ENCODE data around the gene NCAPG.

NCAPG gene, protein sequence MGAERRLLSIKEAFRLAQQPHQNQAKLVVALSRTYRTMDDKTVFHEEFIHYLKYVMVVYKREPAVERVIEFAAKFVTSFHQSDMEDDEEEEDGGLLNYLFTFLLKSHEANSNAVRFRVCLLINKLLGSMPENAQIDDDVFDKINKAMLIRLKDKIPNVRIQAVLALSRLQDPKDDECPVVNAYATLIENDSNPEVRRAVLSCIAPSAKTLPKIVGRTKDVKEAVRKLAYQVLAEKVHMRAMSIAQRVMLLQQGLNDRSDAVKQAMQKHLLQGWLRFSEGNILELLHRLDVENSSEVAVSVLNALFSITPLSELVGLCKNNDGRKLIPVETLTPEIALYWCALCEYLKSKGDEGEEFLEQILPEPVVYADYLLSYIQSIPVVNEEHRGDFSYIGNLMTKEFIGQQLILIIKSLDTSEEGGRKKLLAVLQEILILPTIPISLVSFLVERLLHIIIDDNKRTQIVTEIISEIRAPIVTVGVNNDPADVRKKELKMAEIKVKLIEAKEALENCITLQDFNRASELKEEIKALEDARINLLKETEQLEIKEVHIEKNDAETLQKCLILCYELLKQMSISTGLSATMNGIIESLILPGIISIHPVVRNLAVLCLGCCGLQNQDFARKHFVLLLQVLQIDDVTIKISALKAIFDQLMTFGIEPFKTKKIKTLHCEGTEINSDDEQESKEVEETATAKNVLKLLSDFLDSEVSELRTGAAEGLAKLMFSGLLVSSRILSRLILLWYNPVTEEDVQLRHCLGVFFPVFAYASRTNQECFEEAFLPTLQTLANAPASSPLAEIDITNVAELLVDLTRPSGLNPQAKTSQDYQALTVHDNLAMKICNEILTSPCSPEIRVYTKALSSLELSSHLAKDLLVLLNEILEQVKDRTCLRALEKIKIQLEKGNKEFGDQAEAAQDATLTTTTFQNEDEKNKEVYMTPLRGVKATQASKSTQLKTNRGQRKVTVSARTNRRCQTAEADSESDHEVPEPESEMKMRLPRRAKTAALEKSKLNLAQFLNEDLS

DNA sequence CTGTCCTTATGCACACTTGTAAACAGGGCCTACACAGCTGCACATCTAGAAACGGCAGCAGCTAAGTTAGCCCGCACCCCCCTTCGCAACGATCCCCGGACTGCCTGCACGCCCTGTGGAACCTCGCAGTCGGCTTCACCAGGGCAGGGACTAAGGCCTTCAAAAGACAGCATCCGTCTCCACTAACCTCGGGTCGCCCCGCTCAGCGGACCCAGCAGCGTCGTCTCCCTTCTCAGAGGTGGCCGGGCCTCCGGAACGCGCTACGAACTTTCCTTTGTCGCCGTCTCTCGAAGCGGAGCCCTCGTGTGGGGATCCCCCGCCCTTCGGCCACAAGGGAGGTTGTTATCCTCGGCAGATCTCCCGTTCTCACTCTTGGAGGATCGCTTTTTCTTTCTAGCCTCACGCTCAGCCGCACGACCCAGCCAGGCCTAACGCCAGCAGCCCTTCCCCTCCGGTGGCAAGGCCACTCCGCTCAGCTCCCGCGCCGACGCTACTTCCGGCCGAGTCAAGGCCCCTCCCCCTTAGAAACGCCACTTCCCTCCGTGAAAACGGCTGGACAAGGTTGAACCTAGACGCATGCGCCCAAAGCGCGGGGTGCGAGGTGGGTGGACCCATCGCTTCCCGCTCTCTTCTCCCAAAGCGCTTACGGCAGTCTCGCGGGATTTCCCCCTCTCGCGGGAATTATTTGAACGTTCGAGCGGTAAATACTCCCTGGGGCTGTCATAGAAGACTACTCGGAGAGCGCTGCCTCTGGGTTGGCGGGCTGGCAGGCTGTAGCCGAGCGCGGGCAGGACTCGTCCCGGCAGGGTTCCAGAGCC, at the start of gene NCAPG, which contains the start of gene DCAF16:
Gene NCAPG, plus strand, starts transcription at position 720 of the 818 bp plus-strand sequence. CDS start 99 bp downstream, outside the sequence.
Gene DCAF16, minus strand, starts transcription at position 498 of the 818 bp plus-strand sequence. CDS start 6,616 bp downstream, outside the sequence.
- DNase-seq: peak; percentile 93

DNA sequence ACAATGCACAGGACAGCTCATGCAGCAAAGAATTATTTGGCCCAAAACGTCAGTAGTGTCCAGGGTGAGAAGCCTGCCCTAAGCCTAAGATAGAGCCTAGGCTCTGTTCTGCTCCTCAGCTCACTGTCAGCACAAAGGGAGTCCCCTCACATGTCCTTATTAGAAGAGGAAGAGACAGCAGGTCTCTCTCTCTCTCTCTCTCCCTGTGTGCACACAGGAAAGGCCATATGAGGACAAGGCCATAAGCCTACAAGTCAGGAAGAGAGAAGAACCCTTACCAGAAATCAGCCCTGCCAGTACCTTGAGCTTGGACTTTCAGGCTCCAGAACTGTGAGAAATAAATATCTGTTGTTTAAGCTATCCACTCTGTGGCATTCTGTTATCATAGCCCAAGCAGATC, 49.7 kb upstream of the NCAPG start:
- no peak for DNase-seq

DNA sequence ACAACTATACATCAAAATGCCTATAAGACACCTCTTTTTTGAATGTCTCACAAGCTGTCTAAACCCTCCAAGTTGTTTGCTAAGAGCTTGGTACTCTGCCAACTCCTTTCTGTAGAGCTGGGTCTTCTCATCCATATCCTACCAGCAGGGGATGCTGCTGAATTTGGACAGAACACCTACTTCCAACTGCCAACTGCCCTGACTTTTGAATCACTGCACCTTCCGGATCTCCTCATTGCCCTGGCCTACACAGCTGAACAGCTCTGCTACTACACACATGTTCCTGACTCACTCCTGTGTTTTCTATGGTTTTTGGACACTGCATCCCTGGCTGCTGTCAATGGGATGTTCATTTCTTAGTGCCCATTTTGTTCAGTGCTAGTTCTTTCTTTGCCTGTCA, 48.1 kb upstream of the NCAPG start:
- DNase-seq: peak; percentile 27

DNA sequence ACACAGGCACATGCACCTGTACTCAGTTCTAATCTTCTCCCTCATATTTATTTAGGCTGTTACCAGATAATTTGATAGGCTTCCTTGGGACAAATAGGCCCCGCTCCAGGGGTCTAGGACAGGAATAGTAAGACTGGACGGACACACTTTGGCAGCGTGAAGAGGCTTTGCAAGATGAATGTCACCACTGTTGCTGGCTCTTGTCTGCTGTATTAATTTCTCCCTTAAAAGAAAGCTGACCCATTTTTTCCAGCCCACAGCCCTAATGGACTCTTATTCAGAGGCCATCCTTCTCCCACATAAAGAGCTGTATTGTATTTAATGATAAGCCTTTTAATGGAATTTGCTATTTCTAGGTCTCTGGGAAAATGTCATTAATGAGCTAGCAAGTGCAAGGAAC, 47.4 kb upstream of the NCAPG start:
- DNase-seq: no peak

DNA sequence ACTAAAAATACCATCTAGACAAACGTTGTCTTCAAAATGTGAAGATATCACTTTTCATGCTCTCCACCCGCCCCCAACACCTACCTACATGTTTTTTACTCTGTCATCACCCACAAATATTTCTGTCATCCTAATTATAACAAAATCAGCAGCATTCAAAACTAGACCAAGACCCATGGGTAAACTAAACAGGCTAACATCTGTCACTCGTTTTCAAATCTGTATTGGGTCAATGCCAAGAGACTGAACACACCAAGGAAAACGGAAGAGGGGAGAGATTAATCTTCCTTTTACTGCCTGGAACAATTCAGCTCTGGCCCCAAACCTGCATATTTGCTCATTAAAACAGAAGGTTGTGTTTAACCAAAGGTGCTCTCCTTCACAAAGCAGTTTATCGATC, 46.8 kb upstream of the NCAPG start:
- peak; percentile 35 for DNase-seq

DNA sequence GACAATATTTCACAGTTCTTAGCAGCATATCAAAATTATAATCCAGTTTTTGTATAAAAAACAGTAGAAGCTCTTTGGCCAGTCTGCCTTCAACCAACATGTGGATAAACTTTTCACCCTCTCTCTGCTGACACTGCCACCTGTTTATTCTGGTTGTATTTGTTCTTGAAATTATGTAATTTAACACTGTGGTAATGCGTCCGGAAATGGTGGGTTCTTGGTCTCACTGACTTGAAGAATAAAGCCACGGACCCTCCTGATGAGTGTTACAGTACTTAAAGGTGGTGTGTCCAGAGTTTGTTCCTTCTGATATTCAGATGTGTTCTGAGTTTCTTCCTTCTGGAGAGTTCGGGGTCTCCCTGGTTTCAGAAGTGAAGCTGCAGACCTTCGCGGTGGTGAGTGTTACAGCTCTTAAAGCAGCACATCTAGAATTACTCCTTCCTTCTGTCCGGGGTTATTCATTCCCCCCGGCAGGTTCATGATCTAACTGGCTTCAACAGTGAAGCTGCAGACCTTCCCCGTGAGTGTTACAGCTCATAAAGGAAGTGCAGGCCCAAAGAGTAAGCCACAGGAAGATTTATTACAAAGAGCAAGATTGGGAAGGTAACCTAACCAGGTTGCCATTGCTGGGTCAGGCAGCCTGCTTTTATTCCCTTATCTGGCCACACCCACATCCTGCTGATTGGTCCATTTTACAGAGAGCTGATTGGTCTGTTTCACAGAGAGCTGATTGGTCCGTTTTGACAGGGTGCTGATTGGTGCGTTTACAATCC, 45.1 kb upstream of the NCAPG start:
- no peak for DNase-seq

DNA sequence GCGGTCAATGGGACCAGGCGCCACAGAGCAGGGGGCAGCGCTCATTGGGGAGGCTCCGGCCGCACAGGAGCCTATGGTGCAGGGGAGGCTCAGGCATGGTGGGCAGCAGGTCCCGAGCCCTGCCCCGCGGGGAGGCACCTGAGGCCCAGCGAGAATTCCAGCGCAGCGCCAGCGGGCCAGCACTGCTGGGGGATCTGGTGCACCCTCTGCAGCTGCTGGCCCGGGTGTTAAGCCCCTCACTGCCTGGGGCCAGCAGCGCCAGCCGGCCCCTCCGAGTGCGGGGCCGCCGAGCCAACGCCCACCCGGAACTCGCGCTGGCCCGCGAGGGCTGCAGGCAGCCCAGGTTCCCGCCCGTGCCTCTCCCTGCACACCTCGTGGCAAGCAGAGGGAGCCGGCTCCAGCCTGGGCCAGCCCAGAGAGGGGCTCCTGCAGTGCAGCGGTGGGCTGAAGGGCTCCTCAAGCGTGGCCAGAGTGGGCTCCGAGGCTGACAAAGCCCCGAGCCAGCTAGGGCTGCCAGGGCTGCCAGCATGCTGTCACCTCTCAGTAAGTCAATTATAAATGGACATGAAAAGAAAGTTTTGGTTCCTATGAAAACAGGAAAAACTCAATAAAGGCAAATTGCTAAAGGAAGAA, 43.8 kb upstream of the NCAPG start:
- DNase-seq: no peak

DNA sequence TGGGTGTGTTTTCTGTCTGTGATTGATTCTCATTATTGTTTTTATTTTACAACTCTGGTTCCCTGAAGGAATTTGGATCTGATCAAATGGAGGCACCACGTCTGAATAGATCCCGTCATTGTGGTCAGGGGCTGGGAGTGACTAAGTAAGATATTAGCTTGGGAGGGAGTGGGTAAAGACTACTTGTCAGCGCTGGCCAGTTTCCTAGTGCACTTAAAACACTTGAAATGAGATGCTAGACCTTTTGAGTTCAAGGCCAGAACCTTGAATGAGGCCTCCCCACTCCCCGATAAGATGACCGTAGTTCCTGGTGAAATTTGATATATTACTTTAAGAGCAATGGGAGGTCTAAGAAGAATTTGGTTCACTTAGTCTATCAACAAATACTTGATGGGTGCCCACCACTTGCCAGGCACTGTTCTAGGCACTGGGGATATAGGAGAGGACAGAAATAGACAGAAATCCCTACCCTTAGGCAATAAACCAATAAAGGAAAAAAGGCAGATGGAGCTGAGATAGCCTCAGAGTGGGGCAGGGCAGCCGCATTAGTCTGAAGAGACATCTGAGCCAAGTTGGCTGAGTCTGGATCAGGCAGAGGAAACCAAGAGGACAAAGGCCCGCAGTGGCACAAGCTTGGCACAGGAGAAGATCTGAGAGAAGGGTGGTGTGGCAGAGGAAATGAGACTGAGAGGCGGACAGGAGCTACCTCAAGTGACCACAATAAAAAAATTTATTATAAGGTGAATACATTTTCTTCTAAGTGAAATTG, 41.2 kb upstream of the NCAPG start:
- DNase-seq: no peak

DNA sequence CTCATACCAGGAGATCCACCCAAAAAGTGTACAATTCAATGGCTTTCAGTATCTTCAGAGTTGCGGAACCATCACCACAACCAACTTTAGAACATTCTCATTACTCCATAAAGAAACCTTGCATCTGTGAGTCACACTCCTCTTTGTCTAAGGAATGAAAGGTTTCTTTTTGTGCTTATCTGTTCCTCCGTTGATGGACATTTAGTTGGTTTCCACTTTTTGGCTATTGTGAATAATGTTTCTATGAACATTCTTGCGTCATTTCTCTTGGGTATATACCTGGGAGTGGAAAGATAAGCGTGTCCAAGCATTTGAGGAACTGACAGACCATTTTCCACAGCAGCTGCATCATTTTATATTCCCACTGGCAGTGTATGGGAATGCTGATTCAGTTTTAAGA, 39.9 kb upstream of the NCAPG start:
- no peak for DNase-seq

DNA sequence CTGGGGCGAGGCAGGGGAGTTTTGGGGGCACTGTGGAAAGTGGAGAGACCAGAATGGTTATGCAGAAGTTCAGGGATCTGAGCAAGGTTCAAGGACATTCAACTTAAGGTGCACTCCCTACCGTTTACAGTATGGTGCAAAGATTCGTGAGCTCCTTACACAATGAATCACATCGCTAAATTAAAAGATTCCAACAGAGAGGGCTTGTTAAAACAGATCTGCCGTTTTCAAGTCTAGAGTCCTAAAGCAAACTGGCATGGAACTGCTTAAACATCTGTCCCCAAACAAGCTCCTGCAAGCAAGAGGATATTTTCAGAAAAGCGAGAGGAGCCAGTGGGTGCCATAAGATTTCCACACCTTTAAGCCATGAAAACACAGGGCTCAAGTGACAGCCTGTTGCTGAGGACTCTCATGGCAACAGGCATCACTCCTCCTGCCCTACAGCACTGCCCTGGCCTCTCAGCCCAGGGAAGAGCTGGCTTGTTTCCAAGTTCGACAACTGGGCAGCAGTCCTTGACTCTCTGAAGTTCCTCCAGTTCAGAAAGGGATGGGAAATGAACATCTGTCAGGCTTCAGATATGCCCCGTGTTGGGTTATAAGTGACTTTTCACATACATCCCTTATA, 39.4 kb upstream of the NCAPG start:
- peak; percentile 90 for DNase-seq

DNA sequence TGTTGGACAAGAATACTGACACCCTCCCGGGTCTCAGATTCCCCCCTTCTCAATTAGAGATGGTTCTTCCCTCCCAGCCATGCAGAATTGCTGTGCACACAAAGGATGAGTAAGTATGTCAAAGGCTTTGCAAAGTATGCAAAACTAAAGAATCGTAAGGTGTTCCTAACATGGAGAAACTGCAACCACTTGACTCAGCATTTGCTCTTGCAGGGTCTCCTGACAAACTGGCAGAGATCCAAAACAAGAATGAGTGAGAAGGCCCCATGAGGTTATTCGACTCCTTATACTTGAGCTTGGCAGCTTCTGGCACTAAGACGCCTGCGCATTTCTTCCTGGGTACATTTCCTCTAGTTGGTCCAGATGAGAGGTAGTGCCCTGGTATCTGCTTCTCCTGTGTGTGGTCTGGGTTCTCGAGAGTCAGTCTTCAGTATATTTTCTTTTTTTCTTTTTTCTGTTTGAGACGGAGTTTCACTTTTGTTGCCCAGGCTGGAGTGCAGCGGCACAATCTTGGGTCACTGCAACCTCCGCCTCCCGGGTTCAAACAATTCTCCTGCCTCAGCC, 37.6 kb upstream of the NCAPG start:
- DNase-seq: no peak

DNA sequence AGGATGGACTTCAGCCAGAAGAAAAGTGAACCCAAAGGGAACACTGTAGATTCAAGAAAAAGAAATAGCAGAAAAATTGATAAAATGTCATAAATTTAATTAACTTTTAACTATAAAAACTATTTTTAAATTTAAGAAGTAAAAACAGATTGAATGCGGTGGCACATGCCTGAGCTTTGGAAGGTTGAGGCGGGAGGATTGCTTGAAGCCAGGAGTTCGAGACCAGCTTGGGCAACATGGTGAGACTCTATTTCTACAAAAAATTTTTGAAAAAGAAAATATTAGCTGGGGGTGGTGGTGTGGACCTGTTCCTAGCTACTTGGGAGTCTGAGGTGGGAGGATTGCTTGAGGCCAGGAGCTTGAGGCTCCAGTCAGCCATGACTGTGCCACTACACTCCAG, 32.3 kb upstream of the NCAPG start:
- no peak for DNase-seq

DNA sequence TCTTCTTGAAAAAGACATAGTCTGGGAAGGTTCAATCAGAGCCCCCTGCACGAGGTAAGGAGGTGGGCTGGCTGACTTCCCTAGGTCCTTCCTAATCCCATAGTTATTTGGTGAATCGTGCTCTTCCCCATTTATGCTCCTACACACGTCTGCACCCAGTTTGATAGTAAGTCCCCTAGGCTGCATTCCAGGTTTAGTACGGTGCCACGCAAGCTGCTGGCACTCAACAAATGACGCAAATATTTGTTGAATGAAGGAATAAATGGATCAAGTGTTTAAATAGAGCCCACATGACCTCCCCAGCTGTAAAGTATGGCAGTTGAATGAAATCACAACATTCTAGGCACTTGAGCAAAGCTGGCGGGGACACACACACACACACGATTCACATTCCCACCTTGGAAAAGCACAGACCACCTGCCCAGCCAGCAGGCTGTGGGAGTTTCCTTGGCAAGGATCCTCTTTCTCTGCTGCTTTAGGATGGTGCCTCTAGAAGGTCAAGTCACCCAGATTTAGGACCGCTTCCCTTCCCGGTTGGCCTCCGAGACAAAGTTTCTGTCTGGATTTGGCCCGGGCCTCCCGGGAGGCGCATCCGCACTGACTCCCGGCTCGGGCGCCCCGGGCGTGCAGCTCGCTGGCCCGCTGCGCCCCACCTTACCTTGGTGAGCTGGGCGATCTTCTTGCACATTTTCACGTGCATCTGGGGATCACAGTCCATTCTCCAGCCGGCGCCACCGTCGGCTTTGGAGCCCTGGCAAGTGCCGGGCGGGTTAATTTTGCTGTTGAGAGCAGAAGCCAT, 30.1 kb upstream of the NCAPG start:
- DNase-seq: no peak

DNA sequence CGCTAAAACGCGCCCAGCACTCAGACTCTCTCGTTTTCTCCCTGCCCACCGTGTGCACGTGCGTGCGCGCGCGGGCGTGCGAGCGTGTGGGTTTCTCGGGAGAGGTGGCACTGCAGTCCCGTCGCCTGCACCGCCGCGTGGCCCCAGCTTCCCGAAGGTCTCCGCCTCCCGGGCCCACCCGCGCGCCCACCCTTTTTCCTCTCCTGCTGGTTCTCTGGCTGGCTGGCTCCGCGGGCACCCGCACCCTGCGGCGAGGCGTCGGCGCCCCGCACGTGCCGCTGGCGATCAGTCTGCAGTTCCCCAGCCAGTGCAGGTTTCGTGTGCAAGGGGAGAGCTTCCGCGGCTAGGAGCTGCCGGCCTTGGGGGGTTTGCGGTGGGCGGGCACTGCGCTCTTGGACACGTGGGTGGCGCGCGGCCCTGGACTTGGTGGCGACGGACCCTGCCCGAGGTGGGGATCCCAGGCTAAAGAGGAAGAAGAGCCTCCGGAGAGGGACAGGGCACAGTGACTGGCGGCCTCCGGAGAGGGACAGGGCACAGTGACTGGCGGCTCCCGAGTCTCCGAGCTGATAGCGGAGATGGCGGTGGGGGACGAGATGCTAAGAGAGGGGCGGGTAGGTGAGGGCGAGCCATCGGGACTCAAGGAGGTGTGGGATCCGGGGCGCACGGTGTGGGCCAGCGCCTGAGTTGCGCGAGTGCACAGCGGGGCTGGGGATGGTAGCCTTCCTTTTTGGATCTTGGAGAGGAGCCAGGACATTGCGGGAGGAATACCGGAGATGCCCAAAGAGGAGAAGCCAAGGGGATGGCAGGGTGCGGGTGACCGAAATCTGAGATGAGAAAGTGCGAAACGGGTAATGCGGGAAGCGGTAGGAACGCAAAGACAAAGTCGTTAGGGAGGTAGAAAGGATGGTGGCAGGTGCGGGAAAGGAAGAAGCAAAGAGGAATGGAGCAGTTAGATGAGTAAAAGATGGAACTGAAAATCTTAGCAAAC, 29.2 kb upstream of the NCAPG start, which contains the start of gene FAM184B:
Gene FAM184B, minus strand, starts transcription at position 322 of the 988 bp plus-strand sequence. CDS start 322 bp downstream, outside the sequence.
- DNase-seq: no peak

DNA sequence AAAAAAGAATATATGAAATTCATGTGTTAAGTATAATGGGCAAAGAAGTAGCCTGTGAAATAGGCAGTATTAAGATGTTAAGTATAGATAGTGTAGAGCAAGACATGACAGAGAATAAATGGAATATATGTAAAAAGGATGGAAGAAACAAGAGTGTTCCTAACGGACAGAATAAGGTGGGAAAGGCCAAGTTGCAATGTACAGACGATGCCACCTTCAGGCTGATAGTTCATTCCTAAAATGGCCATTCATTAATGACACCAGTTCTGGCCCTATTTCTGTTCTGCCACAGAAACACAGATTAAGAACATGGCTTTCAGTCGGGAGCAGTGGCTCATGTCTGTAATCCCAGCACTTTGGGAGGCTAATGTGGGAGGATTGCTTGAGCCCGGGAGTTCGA, 24.9 kb upstream of the NCAPG start:
- DNase-seq: peak; percentile 31

DNA sequence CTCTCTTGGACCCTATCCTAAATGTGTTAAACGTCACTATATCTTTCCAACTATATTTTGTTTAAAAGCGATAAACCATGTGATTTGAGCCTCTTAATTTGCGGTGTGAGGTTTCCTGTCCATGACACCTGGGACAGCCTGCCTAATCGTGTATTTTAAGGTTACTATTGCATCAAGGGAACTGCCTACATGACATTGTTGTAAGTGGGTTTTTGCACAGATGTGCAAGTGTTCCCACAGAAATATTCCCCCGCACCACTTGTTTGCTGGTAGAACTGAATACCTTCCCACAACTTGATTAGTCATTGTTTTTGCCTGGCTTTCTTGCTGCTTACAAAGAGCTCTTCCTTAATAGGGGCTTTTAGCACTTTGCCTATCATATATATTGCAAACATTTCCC, 24.2 kb upstream of the NCAPG start:
- no peak for DNase-seq

DNA sequence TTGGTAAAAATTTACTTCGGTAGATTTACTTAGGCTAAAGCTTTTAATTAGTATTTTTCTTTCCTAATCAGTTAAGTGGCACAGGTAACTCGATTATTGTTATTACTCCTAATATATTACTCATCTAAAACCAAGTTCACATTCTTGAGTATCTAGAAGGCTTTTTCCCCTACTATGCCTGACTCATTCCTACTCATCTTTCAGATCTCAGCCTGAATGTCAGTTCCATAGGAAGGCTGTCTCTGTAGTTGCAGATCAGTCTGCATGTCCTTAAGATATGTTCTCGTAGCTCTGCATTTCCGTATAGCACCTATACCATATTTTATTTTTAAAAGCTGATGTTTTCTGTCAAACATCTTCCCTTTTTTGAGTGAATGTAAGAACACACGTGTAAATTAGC, 23.5 kb upstream of the NCAPG start:
- DNase-seq: no peak

All from DMS 273 treated with DMSO at 0.1 percent for 48 hours (cell line).